DOHH2 (cell line): ENCODE results near the gene BRD7.

Experiments
- H3F3A ChIP-seq: fragments of 200-600 bp; sonication (generic), shearing (Covaris generic); 2 replicates; pipeline ENCODE4 v1.6.0; 2016; ENCODE audit warnings: antibody characterized with exemption, mild to moderate bottlenecking; ENCODE audit not compliant: control insufficient read depth, insufficient read depth
- H3K27ac ChIP-seq: fragments of 200-600 bp; sonication (generic); 2 replicates; pipeline ENCODE4 v1.5.1; 2014; ENCODE audit warnings: low read depth, mild to moderate bottlenecking, low read length, moderate library complexity
- H3K27me3 ChIP-seq: fragments of 200-600 bp; sonication (generic); 2 replicates; pipeline ENCODE4 v1.6.1; 2014; ENCODE audit warnings: mild to moderate bottlenecking, low read length, mixed read lengths; ENCODE audit not compliant: control insufficient read depth
- H3K36me3 ChIP-seq: fragments of 200-600 bp; sonication (generic); 2 replicates; pipeline ENCODE4 v1.6.1; 2014; ENCODE audit warnings: mild to moderate bottlenecking, low read length, moderate library complexity, mixed read lengths; ENCODE audit not compliant: control insufficient read depth
- H3K4me1 ChIP-seq: fragments of 200-600 bp; sonication (generic); 2 replicates; pipeline ENCODE4 v1.6.1; 2014; ENCODE audit warnings: mild to moderate bottlenecking, low read length, mixed read lengths; ENCODE audit not compliant: control insufficient read depth
- H3K4me2 ChIP-seq: fragments of 200-600 bp; sonication (generic); 2 replicates; pipeline ENCODE4 v1.6.0; 2014; ENCODE audit warnings: mild to moderate bottlenecking, low read length, moderate library complexity
- H3K4me3 ChIP-seq: fragments of 200-600 bp; sonication (generic); 2 replicates; pipeline ENCODE4 v1.5.1; 2014; ENCODE audit warnings: mild to moderate bottlenecking, low read length, mixed read lengths
- H3K79me2 ChIP-seq: fragments of 200-600 bp; sonication (generic); 2 replicates; pipeline ENCODE4 v1.6.1; 2014; ENCODE audit warnings: mild to moderate bottlenecking, low read length, mixed read lengths; ENCODE audit not compliant: control insufficient read depth
- H3K9me2 ChIP-seq: fragments of 200-600 bp; sonication (generic); replicated peaks from 2 replicates; pipeline ENCODE4 v1.6.1; 2014; ENCODE audit warnings: mild to moderate bottlenecking, low read length, mixed read lengths; ENCODE audit not compliant: control insufficient read depth
- H3K9me3 ChIP-seq: fragments of 200-600 bp; sonication (generic); 2 replicates; pipeline ENCODE4 v1.6.1; 2014; ENCODE audit warnings: antibody characterized with exemption, low read length, mixed read lengths; ENCODE audit not compliant: control insufficient read depth, insufficient read depth
- H4K20me1 ChIP-seq: fragments of 200-600 bp; sonication (generic); 2 replicates; pipeline ENCODE4 v1.6.0; 2014; ENCODE audit warnings: low read depth, mild to moderate bottlenecking, antibody characterized with exemption, low read length, moderate library complexity; ENCODE audit not compliant: control insufficient read depth, insufficient read depth
- CTCF ChIP-seq: fragments of 200-600 bp; sonication (generic); IDR thresholded peaks from one replicate; pipeline ENCODE4 v1.5.1; 2014; ENCODE audit warnings: antibody characterized with exemption, mild to moderate bottlenecking, low read depth, low read length; ENCODE audit not compliant: poor library complexity, severe bottlenecking
- EZH2phosphoT487 ChIP-seq: fragments of 200-600 bp; sonication (generic); IDR thresholded peaks from 2 replicates; pipeline ENCODE4 v1.6.1; 2017; ENCODE audit warnings: borderline replicate concordance, mild to moderate bottlenecking, antibody characterized with exemption, low read length, moderate library complexity, mixed read lengths

The BRD7 gene

GRCh38 chr16:50305441-50306061 is 63.2 kb downstream of the BRD7 start:
- no peaks in the 10 kb centered on the region; the same call in 1 of the 2 replicates for H3F3A ChIP-seq
- TF ChIP-seq CTCF (no peak), EZH2phosphoT487 (no peak)
- H3K9me3 ChIP-seq = no peaks in the 10 kb centered on the region
- H3K4me2 ChIP-seq = no peak overlapping the region
- H3K4me3 ChIP-seq = no peak overlapping the region
- no peaks in the 10 kb centered on the region for H3K36me3 ChIP-seq
- H4K20me1 ChIP-seq = no peaks in the 10 kb centered on the region
- H3K4me1 ChIP-seq = no peaks in the 10 kb centered on the region
- no peak overlapping the region for H3K27ac ChIP-seq
- H3K27me3 ChIP-seq = no peaks in the 10 kb centered on the region
- H3K9me2 ChIP-seq = no peaks in the 10 kb centered on the region
- H3K79me2 ChIP-seq = no peaks in the 10 kb centered on the region

- H3K4me2 ChIP-seq = no peak overlapping the region
- H3K9me2 ChIP-seq = no peaks in the 10 kb centered on the region
- no peak overlapping the region for H3K27ac ChIP-seq
- no peaks in the 10 kb centered on the region for H3K4me1 ChIP-seq
- no peaks in the 10 kb centered on the region for H3K27me3 ChIP-seq
- no peaks in the 10 kb centered on the region for H3K9me3 ChIP-seq
- no peaks in the 10 kb centered on the region for H3F3A ChIP-seq
- no peaks in the 10 kb centered on the region for H3K79me2 ChIP-seq
- TF ChIP-seq EZH2phosphoT487 = no peak
- no peak for TF ChIP-seq CTCF
- no peaks in the 10 kb centered on the region for H4K20me1 ChIP-seq
- no peak overlapping the region for H3K4me3 ChIP-seq
- H3K36me3 ChIP-seq = no peaks in the 10 kb centered on the region
Measured at GRCh38 chr16:50304467-50305440, 64.0 kb downstream of the BRD7 start.

- Histone ChIP-seq H4K20me1 (no peaks in the 10 kb centered on the region), H3K27me3 (no peaks in the 10 kb centered on the region), H3K4me2 (no peak overlapping the region), H3K4me1 (no peaks in the 10 kb centered on the region), H3K4me3 (no peak overlapping the region), H3K9me3 (no peaks in the 10 kb centered on the region), H3K27ac (no peak overlapping the region), H3F3A (no peaks in the 10 kb centered on the region), H3K79me2 (no peaks in the 10 kb centered on the region), H3K9me2 (no peaks in the 10 kb centered on the region), H3K36me3 (no peaks in the 10 kb centered on the region)
- TF ChIP-seq EZH2phosphoT487 = no peak
- no peak for TF ChIP-seq CTCF
Measured at GRCh38 chr16:50303605-50304466, 65.0 kb downstream of the BRD7 start.
